IgD-negative memory B cell (primary cell): ENCODE results near the gene FGGY. TPM values are rescaled to one million over a fixed set of nuclear protein-coding genes. Genes with fewer than 3 reads are reported as not detected.
"Not testable (repeated sequence)": the region's sequence is repeated elsewhere in the genome, so short reads cannot be mapped to it uniquely, and the experiment has no call there.

Experiments used
- H3K27ac Mint-ChIP-seq, 3 donors: one replicate each; pipeline ENCODE4 v1.8.0; 2020 to 2022; ENCODE audit warnings: mild to moderate bottlenecking in 3 of 3, mixed read lengths in 3 of 3, moderate library complexity in 1 of 3
- H3K27me3 Mint-ChIP-seq: one replicate; pipeline ENCODE4 v1.8.0; 2021; ENCODE audit warnings: mixed read lengths
- H3K36me3 Mint-ChIP-seq: one replicate; pipeline ENCODE4 v1.8.0; 2020; ENCODE audit warnings: mild to moderate bottlenecking, mixed read lengths
- H3K4me1 Mint-ChIP-seq, 3 donors: one replicate each; pipeline ENCODE4 v1.8.0; 2020 to 2022; ENCODE audit warnings: mixed read lengths in 3 of 3, mild to moderate bottlenecking in 1 of 3
- H3K4me3 Mint-ChIP-seq, 4 donors: one replicate each; pipeline ENCODE4 v1.8.0; 2020 to 2022; ENCODE audit warnings: mild to moderate bottlenecking in 4 of 4, mixed read lengths in 4 of 4, moderate library complexity in 3 of 4
- H3K9me3 Mint-ChIP-seq, 3 donors: one replicate each; pipeline ENCODE4 v1.8.0; 2020 to 2021; ENCODE audit warnings: mixed read lengths in 3 of 3, mild to moderate bottlenecking in 1 of 3
- polyA plus RNA-seq: library from polyadenylated mRNA; unstranded; fragments of 300-500 nt; fragmentation: Illumina TruSeq; gene quantifications from one replicate; pipeline ENCODE4 v1.2.3, GENCODE V29; 2021

FGGY gene
- polyA plus RNA-seq, 1 donor from 2014 or later, result 6.1 TPM

GRCh38 chr1:59298026-59298583 lies 1.2 kb downstream of the FGGY start:
- H3K9me3 Mint-ChIP-seq, result peaks cover 0 to 4% (median 0%) of the 10 kb centered on the region in 3 donors
- H3K36me3 Mint-ChIP-seq, result peaks cover 9% of the 10 kb centered on the region
- no peaks in the 10 kb centered on the region for H3K27me3 Mint-ChIP-seq

GRCh38 chr1:59298710-59299346 lies 1.9 kb downstream of the FGGY start:
- Mint-ChIP-seq H3K9me3 (peaks cover 0 to 4% (median 0%) of the 10 kb centered on the region in 3 donors), H3K4me3 (peak overlapping the region in 3 of 4 donors; percentile 14 to 95 (median 33)), H3K27me3 (no peaks in the 10 kb centered on the region), H3K36me3 (peaks cover 9% of the 10 kb centered on the region), H3K4me1 (peaks cover 12 to 20% (median 14%) of the 10 kb centered on the region in 3 donors), H3K27ac (peak overlapping the region in 2 of 3 donors; percentile 1 to 94)

More at GRCh38 chr1:59298026-59298583, 1.2 kb downstream of the FGGY start:
- H3K4me1 Mint-ChIP-seq, result peaks cover 12 to 21% (median 14%) of the 10 kb centered on the region in 3 donors
- peak overlapping the region; percentile 88 to 97 (median 96) for H3K4me3 Mint-ChIP-seq
- peak overlapping the region; percentile 94 to 98 (median 97) for H3K27ac Mint-ChIP-seq

GRCh38 chr1:59299670-59300069 lies 2.8 kb downstream of the FGGY start:
- Mint-ChIP-seq H3K36me3 (peaks cover 12% of the 10 kb centered on the region), H3K4me1 (peaks cover 12 to 20% (median 14%) of the 10 kb centered on the region in 3 donors), H3K4me3 (peak overlapping the region in 1 of 4 donors; percentile 5), H3K9me3 (peaks cover 0 to 11% (median 3%) of the 10 kb centered on the region in 3 donors)
- H3K27ac Mint-ChIP-seq, H3K27me3 Mint-ChIP-seq: not testable (repeated sequence)

- H3K36me3 Mint-ChIP-seq, result peaks cover 12% of the 10 kb centered on the region
- H3K4me1 Mint-ChIP-seq, result peaks cover 4 to 11% (median 5%) of the 10 kb centered on the region in 3 donors
- peaks cover 3 to 22% (median 5%) of the 10 kb centered on the region in 3 donors for H3K9me3 Mint-ChIP-seq
- H3K27me3 Mint-ChIP-seq, result no peaks in the 10 kb centered on the region
- H3K27ac Mint-ChIP-seq, result no peak overlapping the region
- H3K4me3 Mint-ChIP-seq, result no peak overlapping the region
Measured at GRCh38 chr1:59302297-59302696, 5.4 kb downstream of the FGGY start.

- Mint-ChIP-seq H3K27me3 (no peaks in the 10 kb centered on the region), H3K4me1 (peaks cover 2 to 10% (median 4%) of the 10 kb centered on the region in 3 donors), H3K27ac (no peak overlapping the region), H3K4me3 (no peak overlapping the region), H3K9me3 (peaks cover 3 to 22% (median 5%) of the 10 kb centered on the region in 3 donors), H3K36me3 (peaks cover 10% of the 10 kb centered on the region)
Measured at GRCh38 chr1:59302871-59303270, 6.0 kb downstream of the FGGY start.

- Mint-ChIP-seq H3K27me3 (no peaks in the 10 kb centered on the region), H3K27ac (no peak overlapping the region), H3K9me3 (peaks cover 3 to 22% (median 5%) of the 10 kb centered on the region in 3 donors), H3K4me1 (peaks cover 0 to 3% (median 0%) of the 10 kb centered on the region in 3 donors), H3K4me3 (no peak overlapping the region), H3K36me3 (peaks cover 10% of the 10 kb centered on the region)
Measured at GRCh38 chr1:59305188-59305587, 8.3 kb downstream of the FGGY start.

- Mint-ChIP-seq H3K27ac (no peak overlapping the region), H3K36me3 (peaks cover 6% of the 10 kb centered on the region), H3K9me3 (peaks cover 3 to 21% (median 5%) of the 10 kb centered on the region in 3 donors), H3K4me3 (no peak overlapping the region), H3K27me3 (no peaks in the 10 kb centered on the region), H3K4me1 (peaks cover 0 to 1% (median 0%) of the 10 kb centered on the region in 3 donors)
Measured at GRCh38 chr1:59307591-59307990, 10.7 kb downstream of the FGGY start.

- Mint-ChIP-seq H3K9me3 (peaks cover 3 to 21% (median 5%) of the 10 kb centered on the region in 3 donors), H3K36me3 (peaks cover 8% of the 10 kb centered on the region), H3K27me3 (no peaks in the 10 kb centered on the region), H3K27ac (no peak overlapping the region), H3K4me1 (peaks cover 0 to 1% (median 0%) of the 10 kb centered on the region in 3 donors), H3K4me3 (no peak overlapping the region)
Measured at GRCh38 chr1:59308839-59309238, 11.9 kb downstream of the FGGY start.

GRCh38 chr1:59309392-59309791 lies 12.5 kb downstream of the FGGY start:
- Mint-ChIP-seq H3K4me1 (peaks cover 0 to 1% (median 0%) of the 10 kb centered on the region in 3 donors), H3K27ac (no peak overlapping the region), H3K9me3 (peaks cover 0 to 16% (median 5%) of the 10 kb centered on the region in 3 donors), H3K4me3 (no peak overlapping the region), H3K36me3 (peaks cover 5% of the 10 kb centered on the region), H3K27me3 (no peaks in the 10 kb centered on the region)

- no peak overlapping the region for H3K27ac Mint-ChIP-seq
- H3K27me3 Mint-ChIP-seq, result no peaks in the 10 kb centered on the region
- H3K9me3 Mint-ChIP-seq, result peaks cover 0 to 10% (median 4%) of the 10 kb centered on the region in 3 donors
- no peak overlapping the region for H3K4me3 Mint-ChIP-seq
- peaks cover 3% of the 10 kb centered on the region for H3K36me3 Mint-ChIP-seq
- H3K4me1 Mint-ChIP-seq, result peaks cover 0 to 1% (median 0%) of the 10 kb centered on the region in 3 donors
Measured at GRCh38 chr1:59309795-59310548, 13.1 kb downstream of the FGGY start.

- H3K4me3 Mint-ChIP-seq, result no peak overlapping the region
- H3K27ac Mint-ChIP-seq, result no peak overlapping the region
- H3K27me3 Mint-ChIP-seq, result no peaks in the 10 kb centered on the region
- peaks cover 3% of the 10 kb centered on the region for H3K36me3 Mint-ChIP-seq
- H3K4me1 Mint-ChIP-seq, result peaks cover 0 to 6% (median 0%) of the 10 kb centered on the region in 3 donors
- peaks cover 0 to 6% (median 2%) of the 10 kb centered on the region in 3 donors for H3K9me3 Mint-ChIP-seq
Measured at GRCh38 chr1:59310549-59311250, 13.8 kb downstream of the FGGY start.

- no peak overlapping the region for H3K27ac Mint-ChIP-seq
- H3K36me3 Mint-ChIP-seq, result peaks cover 3% of the 10 kb centered on the region
- H3K4me1 Mint-ChIP-seq, result peaks cover 4 to 13% (median 10%) of the 10 kb centered on the region in 3 donors
- no peaks in the 10 kb centered on the region for H3K27me3 Mint-ChIP-seq
- no peak overlapping the region for H3K4me3 Mint-ChIP-seq
- peaks cover 0 to 3% (median 0%) of the 10 kb centered on the region in 3 donors for H3K9me3 Mint-ChIP-seq
Measured at GRCh38 chr1:59314776-59315528, 18.1 kb downstream of the FGGY start.

GRCh38 chr1:59315529-59316463 lies 18.9 kb downstream of the FGGY start:
- peaks cover 4 to 13% (median 10%) of the 10 kb centered on the region in 3 donors for H3K4me1 Mint-ChIP-seq
- H3K27me3 Mint-ChIP-seq, result no peaks in the 10 kb centered on the region
- H3K36me3 Mint-ChIP-seq, result peaks cover 3% of the 10 kb centered on the region
- no peak overlapping the region for H3K27ac Mint-ChIP-seq
- H3K4me3 Mint-ChIP-seq, result no peak overlapping the region
- peaks cover 0 to 3% (median 0%) of the 10 kb centered on the region in 3 donors for H3K9me3 Mint-ChIP-seq
